Measurements from ENCODE around the gene IFT20. TPM values are rescaled to one million over a fixed set of nuclear protein-coding genes. Genes with fewer than 3 reads are reported as not detected.

IFT20 gene
- total and polyA plus RNA-seq, 2 of the 13 experiments (the other 11 are each of a cell fraction or from before 2014, with no cell fraction given): 28.0 to 37.8 TPM

DNA sequence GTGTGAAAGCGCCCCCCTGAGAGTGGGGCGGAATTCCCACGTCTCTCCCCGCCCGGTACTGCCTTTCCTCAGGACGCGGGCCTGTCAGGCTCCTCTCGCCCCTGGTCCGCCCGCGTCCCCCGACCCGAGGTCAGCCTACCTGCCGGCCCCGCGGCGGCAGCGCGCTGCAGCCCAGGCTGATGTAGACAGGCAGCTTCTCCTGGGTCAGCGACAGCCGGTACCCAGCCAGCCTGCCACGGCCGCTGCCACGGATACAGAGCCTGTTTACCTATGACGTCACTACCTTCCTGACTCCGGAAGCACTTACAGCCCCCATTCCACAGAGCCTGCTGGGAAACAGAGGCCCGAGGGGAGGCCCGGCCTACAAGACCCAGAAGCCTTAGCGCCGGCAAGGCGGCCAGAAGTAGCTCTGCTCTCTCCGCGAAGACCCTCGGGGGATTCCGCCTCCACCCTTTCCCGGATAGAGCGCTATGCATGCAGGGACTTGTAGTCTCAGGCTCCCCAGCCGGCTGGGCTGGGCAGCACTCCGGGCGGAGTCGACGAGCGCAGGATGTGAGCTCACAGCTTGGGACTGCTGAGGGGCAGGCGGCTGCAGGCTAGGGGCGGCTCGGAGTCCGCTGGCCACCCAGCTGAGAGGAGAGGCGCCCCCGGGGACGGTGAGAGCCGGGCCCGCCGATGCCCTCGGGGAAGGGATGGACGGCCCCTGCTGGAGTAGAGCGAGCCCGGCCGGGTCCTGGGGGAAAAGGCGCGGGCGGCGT, at the start of gene IFT20, which contains the start of gene TNFAIP1 (continued):
- peak; percentile 82 for TF ChIP-seq YY1 (IDR thresholded peaks at IDR 0.05; ENCODE audit: insufficient read depth, insufficient replicate concordance, low read depth, low read length)
- peak; percentile 87 for TF ChIP-seq UBTF (CRISPR knock-in tag; IDR thresholded peaks at IDR 0.05)
- TF ChIP-seq ZNF563 (CRISPR knock-in tag; IDR thresholded peaks at IDR 0.05): no peak
- TF ChIP-seq, protein P1, sequence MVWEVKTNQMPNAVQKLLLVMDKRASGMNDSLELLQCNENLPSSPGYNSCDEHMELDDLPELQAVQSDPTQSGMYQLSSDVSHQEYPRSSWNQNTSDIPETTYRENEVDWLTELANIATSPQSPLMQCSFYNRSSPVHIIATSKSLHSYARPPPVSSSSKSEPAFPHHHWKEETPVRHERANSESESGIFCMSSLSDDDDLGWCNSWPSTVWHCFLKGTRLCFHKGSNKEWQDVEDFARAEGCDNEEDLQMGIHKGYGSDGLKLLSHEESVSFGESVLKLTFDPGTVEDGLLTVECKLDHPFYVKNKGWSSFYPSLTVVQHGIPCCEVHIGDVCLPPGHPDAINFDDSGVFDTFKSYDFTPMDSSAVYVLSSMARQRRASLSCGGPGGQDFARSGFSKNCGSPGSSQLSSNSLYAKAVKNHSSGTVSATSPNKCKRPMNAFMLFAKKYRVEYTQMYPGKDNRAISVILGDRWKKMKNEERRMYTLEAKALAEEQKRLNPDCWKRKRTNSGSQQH (CRISPR knock-in tag; IDR thresholded peaks at IDR 0.05; ENCODE audit: low read depth): peak; percentile 85; the same call in 1 of the 2 replicates
- TF ChIP-seq ZNF350 (CRISPR knock-in tag; IDR thresholded peaks at IDR 0.05; ENCODE audit: borderline replicate concordance, low read depth): peak; percentile 96; the same call in 1 of the 2 replicates
- TF ChIP-seq, protein P2, sequence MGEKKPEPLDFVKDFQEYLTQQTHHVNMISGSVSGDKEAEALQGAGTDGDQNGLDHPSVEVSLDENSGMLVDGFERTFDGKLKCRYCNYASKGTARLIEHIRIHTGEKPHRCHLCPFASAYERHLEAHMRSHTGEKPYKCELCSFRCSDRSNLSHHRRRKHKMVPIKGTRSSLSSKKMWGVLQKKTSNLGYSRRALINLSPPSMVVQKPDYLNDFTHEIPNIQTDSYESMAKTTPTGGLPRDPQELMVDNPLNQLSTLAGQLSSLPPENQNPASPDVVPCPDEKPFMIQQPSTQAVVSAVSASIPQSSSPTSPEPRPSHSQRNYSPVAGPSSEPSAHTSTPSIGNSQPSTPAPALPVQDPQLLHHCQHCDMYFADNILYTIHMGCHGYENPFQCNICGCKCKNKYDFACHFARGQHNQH (CRISPR knock-in tag; IDR thresholded peaks at IDR 0.05): peak; percentile 77
- TF ChIP-seq, protein P3, sequence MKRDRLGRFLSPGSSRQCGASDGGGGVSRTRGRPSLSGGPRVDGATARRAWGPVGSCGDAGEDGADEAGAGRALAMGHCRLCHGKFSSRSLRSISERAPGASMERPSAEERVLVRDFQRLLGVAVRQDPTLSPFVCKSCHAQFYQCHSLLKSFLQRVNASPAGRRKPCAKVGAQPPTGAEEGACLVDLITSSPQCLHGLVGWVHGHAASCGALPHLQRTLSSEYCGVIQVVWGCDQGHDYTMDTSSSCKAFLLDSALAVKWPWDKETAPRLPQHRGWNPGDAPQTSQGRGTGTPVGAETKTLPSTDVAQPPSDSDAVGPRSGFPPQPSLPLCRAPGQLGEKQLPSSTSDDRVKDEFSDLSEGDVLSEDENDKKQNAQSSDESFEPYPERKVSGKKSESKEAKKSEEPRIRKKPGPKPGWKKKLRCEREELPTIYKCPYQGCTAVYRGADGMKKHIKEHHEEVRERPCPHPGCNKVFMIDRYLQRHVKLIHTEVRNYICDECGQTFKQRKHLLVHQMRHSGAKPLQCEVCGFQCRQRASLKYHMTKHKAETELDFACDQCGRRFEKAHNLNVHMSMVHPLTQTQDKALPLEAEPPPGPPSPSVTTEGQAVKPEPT (CRISPR knock-in tag; IDR thresholded peaks at IDR 0.05; ENCODE audit: low read depth): peak; percentile 77; the same call in 1 of the 2 replicates
- TF ChIP-seq, protein P4, sequence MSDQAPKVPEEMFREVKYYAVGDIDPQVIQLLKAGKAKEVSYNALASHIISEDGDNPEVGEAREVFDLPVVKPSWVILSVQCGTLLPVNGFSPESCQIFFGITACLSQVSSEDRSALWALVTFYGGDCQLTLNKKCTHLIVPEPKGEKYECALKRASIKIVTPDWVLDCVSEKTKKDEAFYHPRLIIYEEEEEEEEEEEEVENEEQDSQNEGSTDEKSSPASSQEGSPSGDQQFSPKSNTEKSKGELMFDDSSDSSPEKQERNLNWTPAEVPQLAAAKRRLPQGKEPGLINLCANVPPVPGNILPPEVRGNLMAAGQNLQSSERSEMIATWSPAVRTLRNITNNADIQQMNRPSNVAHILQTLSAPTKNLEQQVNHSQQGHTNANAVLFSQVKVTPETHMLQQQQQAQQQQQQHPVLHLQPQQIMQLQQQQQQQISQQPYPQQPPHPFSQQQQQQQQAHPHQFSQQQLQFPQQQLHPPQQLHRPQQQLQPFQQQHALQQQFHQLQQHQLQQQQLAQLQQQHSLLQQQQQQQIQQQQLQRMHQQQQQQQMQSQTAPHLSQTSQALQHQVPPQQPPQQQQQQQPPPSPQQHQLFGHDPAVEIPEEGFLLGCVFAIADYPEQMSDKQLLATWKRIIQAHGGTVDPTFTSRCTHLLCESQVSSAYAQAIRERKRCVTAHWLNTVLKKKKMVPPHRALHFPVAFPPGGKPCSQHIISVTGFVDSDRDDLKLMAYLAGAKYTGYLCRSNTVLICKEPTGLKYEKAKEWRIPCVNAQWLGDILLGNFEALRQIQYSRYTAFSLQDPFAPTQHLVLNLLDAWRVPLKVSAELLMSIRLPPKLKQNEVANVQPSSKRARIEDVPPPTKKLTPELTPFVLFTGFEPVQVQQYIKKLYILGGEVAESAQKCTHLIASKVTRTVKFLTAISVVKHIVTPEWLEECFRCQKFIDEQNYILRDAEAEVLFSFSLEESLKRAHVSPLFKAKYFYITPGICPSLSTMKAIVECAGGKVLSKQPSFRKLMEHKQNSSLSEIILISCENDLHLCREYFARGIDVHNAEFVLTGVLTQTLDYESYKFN (CRISPR knock-in tag; conservative IDR thresholded peaks at IDR 0.05): peak; percentile 60
- TF ChIP-seq SALL2 (CRISPR knock-in tag; IDR thresholded peaks at IDR 0.05): peak; percentile 88
- TF ChIP-seq SPEN (CRISPR knock-in tag; IDR thresholded peaks at IDR 0.05; ENCODE audit: low read depth): peak; percentile 86
- peak; percentile 92 for TF ChIP-seq HDAC1 (CRISPR knock-in tag; IDR thresholded peaks at IDR 0.05)
- TF ChIP-seq HIVEP1 (CRISPR knock-in tag; IDR thresholded peaks at IDR 0.05): peak; percentile 93; the same call in 1 of the 2 replicates
- peak; percentile 54; the same call in 1 of the 2 replicates for TF ChIP-seq HOXD1 (CRISPR knock-in tag; IDR thresholded peaks at IDR 0.05)
- peak; percentile 67; the same call in 1 of the 2 replicates for TF ChIP-seq DNMT3B (CRISPR knock-in tag; conservative IDR thresholded peaks at IDR 0.05)
- TF ChIP-seq ZNF496 (CRISPR knock-in tag; IDR thresholded peaks at IDR 0.05; ENCODE audit: insufficient replicate concordance): no peak
- peak; percentile 70; the same call in 1 of the 2 replicates for TF ChIP-seq MXD1 (CRISPR knock-in tag; IDR thresholded peaks at IDR 0.05)
- TF ChIP-seq CCDC6 (CRISPR knock-in tag; IDR thresholded peaks at IDR 0.05): 0 out of 2 replicates have a peak, but pooled peaks have one; percentile 35

Data from HepG2 (cell line).